GM12878 (cell line): ENCODE data around the gene LMX1B. TPM values are rescaled to one million over a fixed set of nuclear protein-coding genes. Genes with fewer than 3 reads are reported as not detected.

Source experiments
- ATAC-seq: fragments of 200-7000 bp; cut with Tn5 transposase; 3 replicates; pipeline ENCODE4 v1.9.1; 2020; ENCODE audit warnings: mild to moderate bottlenecking, moderate library complexity
- BruUV-seq: library from RNA; stranded (reverse); fragments of 400-500 nt; replicated peaks from 2 replicates; lab custom pipeline; 2021; lab: Mats Ljungman, UMichigan
- CTCF ChIA-PET: fragments of 300-600 bp; sonication (Branson Sonifier 250); formaldehyde crosslinking; extraction: SDS; loops from one replicate; lab custom pipeline; 2021; ENCODE audit warnings: inconsistent platforms; lab: Yijun Ruan, JAX
- POLR2A ChIA-PET: fragments of 350-600 bp; formaldehyde crosslinking; extraction: SDS; loops from one replicate; lab custom pipeline; 2021; ENCODE audit warnings: inconsistent platforms; lab: Charles Lee
- RAD21 ChIA-PET: fragments of 300-600 bp; sonication (Branson Sonifier 250); formaldehyde crosslinking; loops from one replicate; lab custom pipeline; 2023; ENCODE audit warnings: antibody characterized with exemption; ENCODE audit not compliant: unreplicated experiment; lab: Charles Lee
- SMC1A ChIA-PET: fragments of 300-600 bp; sonication (Branson Sonifier 250); formaldehyde crosslinking; loops from one replicate; lab custom pipeline; 2023; ENCODE audit not compliant: unreplicated experiment, uncharacterized antibody; lab: Charles Lee
- DNase-seq: peaks from one replicate; pipeline ENCODE4 v3.0.0-alpha.2; 2011; ENCODE audit warnings: low read depth, low spot score
- FAIRE-seq: peaks from 3 replicates; lab custom pipeline; 2011; peaks lifted over from hg19 to GRCh38; lab: Jason Lieb, UNC
- H2AFZ ChIP-seq: 2 replicates; pipeline ENCODE4 v1.6.0; 2011; ENCODE audit warnings: low read depth, low read length, control low read depth; ENCODE audit not compliant: control insufficient read depth
- H3K27ac ChIP-seq: 2 replicates; pipeline ENCODE4 v1.5.1; 2011; ENCODE audit warnings: control low read depth; ENCODE audit not compliant: control insufficient read depth, insufficient read depth
- H3K27me3 ChIP-seq, 2 experiments: replicated peaks in 1 of 2; 2 replicates each; pipeline versions ENCODE4 v1.6.0 to v1.6.1; 2011; ENCODE audit warnings: low read length in 1 of 2; ENCODE audit not compliant: control insufficient read depth in 2 of 2, insufficient read depth in 2 of 2
- H3K36me3 ChIP-seq, 2 experiments: 2 replicates each; pipeline ENCODE4 v1.5.1; 2011; ENCODE audit warnings: low read length in 1 of 2; ENCODE audit not compliant: control insufficient read depth in 2 of 2, insufficient read depth in 2 of 2
- H3K4me1 ChIP-seq: 2 replicates; pipeline ENCODE4 v1.6.1; 2011; ENCODE audit warnings: mild to moderate bottlenecking, low read length, moderate library complexity, mixed read lengths; ENCODE audit not compliant: control insufficient read depth, insufficient read depth
- H3K4me2 ChIP-seq: 2 replicates; pipeline ENCODE4 v1.6.0; 2011; ENCODE audit warnings: control low read depth; ENCODE audit not compliant: control insufficient read depth, insufficient read depth
- H3K4me3 ChIP-seq: fragments of 200-600 bp; sonication (generic); 2 replicates; pipeline ENCODE4 v1.5.1; 2016
- H3K79me2 ChIP-seq: 2 replicates; pipeline ENCODE4 v1.6.0; 2011; ENCODE audit warnings: low read length; ENCODE audit not compliant: control insufficient read depth, insufficient read depth
- H3K9ac ChIP-seq: 2 replicates; pipeline ENCODE4 v1.8.0; 2011; ENCODE audit warnings: low read length, control low read depth, mixed read lengths; ENCODE audit not compliant: control insufficient read depth, insufficient read depth
- H3K9me3 ChIP-seq: replicated peaks from 3 replicates; pipeline ENCODE4 v1.5.1; 2011; ENCODE audit warnings: mild to moderate bottlenecking, low read length; ENCODE audit not compliant: control insufficient read depth, insufficient read depth
- H4K20me1 ChIP-seq: 2 replicates; pipeline ENCODE4 v1.6.0; 2011; ENCODE audit not compliant: control insufficient read depth, insufficient read depth
- CUX1 ChIP-seq: IDR thresholded peaks from 2 replicates; pipeline ENCODE4 v1.6.1; 2012; ENCODE audit warnings: improper control_type of control experiment, low read depth, low read length; ENCODE audit not compliant: insufficient replicate concordance
- EED ChIP-seq: sonication (generic); IDR thresholded peaks from 2 replicates; pipeline ENCODE4 v1.6.1; 2016; ENCODE audit warnings: antibody characterized with exemption, low read depth
- FOXM1 ChIP-seq: IDR thresholded peaks from 2 replicates; pipeline ENCODE4 v1.6.1; 2012; ENCODE audit warnings: low read depth, mild to moderate bottlenecking, inconsistent platforms, low read length, moderate library complexity
- IRF4 ChIP-seq: IDR thresholded peaks from 2 replicates; pipeline ENCODE4 v1.6.1; 2011; ENCODE audit warnings: low read depth, low read length
- MEF2A ChIP-seq: IDR thresholded peaks from 2 replicates; pipeline ENCODE4 v1.6.1; 2011; ENCODE audit warnings: low read depth, mild to moderate bottlenecking, low read length, moderate library complexity; ENCODE audit not compliant: insufficient read depth
- PAX8 ChIP-seq: fragments of 450-650 bp; IDR thresholded peaks from 2 replicates; pipeline ENCODE4 v1.6.1; 2017; ENCODE audit warnings: mild to moderate bottlenecking, moderate library complexity
- RB1 ChIP-seq: fragments of 450-650 bp; formaldehyde crosslinking; IDR thresholded peaks from 2 replicates; pipeline ENCODE4 v1.6.1; 2017; ENCODE audit warnings: mild to moderate bottlenecking, borderline replicate concordance
- SREBF1 ChIP-seq: IDR thresholded peaks from 2 replicates; pipeline ENCODE4 v1.6.1; 2012; ENCODE audit warnings: mild to moderate bottlenecking, low read length
- STAT3 ChIP-seq: IDR thresholded peaks from 2 replicates; pipeline ENCODE4 v1.6.1; 2011; ENCODE audit warnings: low read depth, low read length, improper control_type of control experiment
- ZBTB40 ChIP-seq: fragments of 450-650 bp; IDR thresholded peaks from 2 replicates; pipeline ENCODE4 v1.6.1; 2016; ENCODE audit warnings: mild to moderate bottlenecking, moderate library complexity, borderline replicate concordance
- ZNF207 ChIP-seq: fragments of 450-650 bp; IDR thresholded peaks from 2 replicates; pipeline ENCODE4 v1.6.1; 2014; ENCODE audit warnings: antibody characterized with exemption, mild to moderate bottlenecking, borderline replicate concordance
- ZNF687 ChIP-seq: fragments of 450-650 bp; IDR thresholded peaks from 2 replicates; pipeline ENCODE4 v1.6.1; 2017; ENCODE audit warnings: mild to moderate bottlenecking, moderate library complexity
- WGBS: methylation state at CpG from one replicate; pipeline ENCODE4 v1.1.6; 2016; ENCODE audit warnings: low lambda C conversion rate; ENCODE audit not compliant: insufficient replicate concordance, insufficient coverage; ENCODE audit errors: missing lambda C conversion rate; 5-methylcytosine and 5-hydroxymethylcytosine counted together
- in situ Hi-C: fragments of 300-500 bp; cut with MboI; formaldehyde crosslinking; loops from 9 replicates; pipeline ENCODE4 v1.14.3; 2018; ENCODE audit warnings: mixed read lengths
- intact Hi-C: fragments of 100-400 bp; cut with micrococcal nuclease; formaldehyde crosslinking; loops from one replicate; pipeline ENCODE4 v1.14.2; 2022; ENCODE audit not compliant: unreplicated experiment
- polyA plus RNA-seq, 11 experiments: library from polyadenylated mRNA; depleted of rRNA in 4 of 11; unstranded in 6 of 11; stranded (reverse) in 5 of 11; fragments of >200 nt; fragmentation: Nextera tagmentation in 4 of 11; fragmentation: Illumina TruSeq in 1 of 11; extraction: Ambion mirVana in 4 of 11; extraction: Trizol in 1 of 11; gene quantifications; 1 replicate in 1 of 11; 2 replicates in 10 of 11; pipeline versions ENCODE4 v1.2.1 to v1.2.3, GENCODE V29; 2011 to 2016; ENCODE audit warnings: inconsistent platforms in 2 of 11, missing spikeins in 2 of 11, low read depth in 1 of 11
- total RNA-seq, 4 experiments: library from RNA; depleted of rRNA in 3 of 4; stranded (reverse); fragments of >200 nt in 3 of 4; fragmentation: Illumina TruSeq in 1 of 4; extraction: Trizol in 1 of 4; gene quantifications; 2 replicates each; pipeline versions ENCODE4 v1.2.1 to v1.2.3, GENCODE V29; 2013 to 2021

Gene LMX1B
- total and polyA plus RNA-seq, 10 of the 15 experiments (the other 5 are each of a cell fraction or from before 2014, with no cell fraction given) = not detected

GRCh38 chr9:126688617-126689016 is 74.9 kb downstream of the LMX1B start:
- ChIA-PET POLR2A (no interaction called here), RAD21 (no interaction called here), CTCF (interaction anchor here (2.8 to 2.9 kb wide), 2 partner anchors 18 to 93 kb away, joined by 13 to 18 read pairs; no protein-coding TSS in a partner anchor), SMC1A (no interaction called here)
- no peak overlapping the region for H3K4me2 ChIP-seq
- H3K27ac ChIP-seq = no peak overlapping the region
- H2AFZ ChIP-seq = no peak overlapping the region
- ATAC-seq (no peak), DNase-seq (no peak), FAIRE-seq (no peak)
- no peaks in the 10 kb centered on the region for H3K9me3 ChIP-seq
- no peaks in the 10 kb centered on the region for H3K36me3 ChIP-seq
- H3K9ac ChIP-seq = no peak overlapping the region
- in situ Hi-C loops (no loop called here), intact Hi-C loops (no loop called here)
- peaks cover 9 to 12% of the 10 kb centered on the region in 2 experiments for H3K27me3 ChIP-seq
- WGBS = 0% methylated on average over 3 of the region's 3 CpGs
- H3K4me1 ChIP-seq = no peaks in the 10 kb centered on the region
- H3K4me3 ChIP-seq = no peak overlapping the region
- H3K79me2 ChIP-seq = no peaks in the 10 kb centered on the region
- no peaks in the 10 kb centered on the region for H4K20me1 ChIP-seq
- no TSS peak for BruUV-seq
- no peak for TF ChIP-seq STAT3
- TF ChIP-seq CUX1 = no peak
- no peak for TF ChIP-seq ZBTB40
- TF ChIP-seq EED = no peak
- TF ChIP-seq ZNF687 = no peak
- no peak for TF ChIP-seq IRF4
- TF ChIP-seq ZNF207 = no peak
- TF ChIP-seq RB1 = no peak
- no peak for TF ChIP-seq SREBF1
- no peak for TF ChIP-seq MEF2A
- no peak for TF ChIP-seq PAX8
- TF ChIP-seq FOXM1 = no peak
